ENCODE data around the gene LAMB1.
A peak's percentile ranks its signal among the peaks of the same experiment; 100 is the strongest.
"Not testable (repeated sequence)": the region's sequence is repeated elsewhere in the genome, so short reads cannot be mapped to it uniquely, and the experiment has no call there.

The LAMB1 gene

DNA sequence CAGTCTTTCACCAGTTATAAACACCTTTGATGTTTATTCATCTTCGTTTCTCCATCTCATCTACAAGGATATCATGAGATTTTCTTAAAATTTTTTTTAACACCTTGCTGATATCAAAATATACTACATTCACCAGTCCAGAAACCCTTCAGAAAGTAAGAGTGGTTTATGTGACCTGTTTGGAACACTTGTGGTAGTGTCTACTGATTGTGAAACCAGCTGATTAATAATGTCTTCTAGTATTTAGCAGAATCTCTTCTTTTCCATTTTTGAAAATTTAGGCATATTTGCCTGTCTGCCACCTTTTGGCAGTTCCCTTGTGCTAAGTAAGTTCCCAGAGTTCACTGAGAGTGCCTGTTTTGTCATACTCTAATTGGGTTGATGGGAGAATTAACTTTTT, 93.5 kb downstream of the LAMB1 start:
- DNase-seq, result no peak

DNA sequence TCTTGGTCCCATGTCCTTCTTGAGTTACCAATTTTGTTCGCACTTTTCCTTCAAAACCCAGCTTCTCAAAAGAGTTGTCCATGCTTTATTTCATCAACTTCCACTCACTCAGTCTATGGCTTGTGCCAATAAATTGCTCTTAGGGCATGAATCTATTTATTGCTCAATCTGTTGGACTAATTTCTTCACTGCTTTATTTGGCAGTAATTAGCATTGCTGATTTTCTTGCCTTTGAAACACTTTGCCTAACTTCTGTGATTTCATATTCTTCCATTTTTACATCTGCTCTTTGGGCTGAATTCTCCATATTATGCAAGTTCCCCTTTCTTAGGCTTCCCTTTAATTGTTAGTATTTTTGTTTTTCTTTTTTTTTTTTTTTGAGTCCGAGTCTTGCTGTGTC, 95.2 kb downstream of the LAMB1 start:
- DNase-seq, result no peak

DNA sequence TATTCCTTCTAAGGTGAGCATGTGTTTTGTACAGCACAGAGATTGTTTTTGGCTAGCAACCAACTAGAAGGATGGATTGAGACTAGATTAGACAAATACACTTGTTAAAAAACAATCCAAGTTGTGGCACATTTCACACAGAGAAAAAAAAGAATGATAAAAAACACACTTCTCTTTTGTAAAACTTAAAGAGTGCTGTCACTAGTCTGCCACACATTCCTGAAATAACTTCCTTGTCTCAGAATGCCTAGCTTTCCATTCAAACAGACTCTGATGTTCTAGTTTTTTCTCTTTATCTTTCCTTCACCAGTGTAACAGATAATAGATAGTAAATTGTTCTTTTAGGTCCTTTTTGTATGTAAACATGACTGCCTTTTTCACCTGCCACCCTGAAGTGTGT, 100.6 kb downstream of the LAMB1 start:
- no peak for DNase-seq

DNA sequence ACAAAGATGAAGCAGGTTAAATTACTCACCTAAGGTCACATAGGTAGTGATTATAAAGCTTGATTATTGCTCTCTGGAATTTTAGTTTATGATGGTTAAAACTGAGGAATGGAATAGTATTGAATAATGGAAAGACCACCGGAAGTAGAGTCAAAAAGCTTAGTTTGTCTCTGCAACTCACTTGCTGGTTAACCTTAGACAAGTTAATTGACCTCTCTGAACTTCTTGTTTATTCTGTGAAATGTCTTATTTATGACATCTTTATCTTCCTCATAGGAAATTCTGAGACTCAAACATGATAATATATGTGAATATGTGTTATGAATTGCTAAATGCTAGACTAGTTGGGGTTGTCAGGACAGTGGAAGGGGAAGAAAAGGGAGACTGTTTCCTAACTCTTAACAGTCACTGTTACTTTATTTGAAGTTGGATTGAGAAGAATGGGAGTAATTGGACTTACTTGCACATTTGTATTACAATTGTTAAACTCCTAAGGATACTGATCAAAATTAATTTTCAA, 102.4 kb downstream of the LAMB1 start:
- no peak for DNase-seq

DNA sequence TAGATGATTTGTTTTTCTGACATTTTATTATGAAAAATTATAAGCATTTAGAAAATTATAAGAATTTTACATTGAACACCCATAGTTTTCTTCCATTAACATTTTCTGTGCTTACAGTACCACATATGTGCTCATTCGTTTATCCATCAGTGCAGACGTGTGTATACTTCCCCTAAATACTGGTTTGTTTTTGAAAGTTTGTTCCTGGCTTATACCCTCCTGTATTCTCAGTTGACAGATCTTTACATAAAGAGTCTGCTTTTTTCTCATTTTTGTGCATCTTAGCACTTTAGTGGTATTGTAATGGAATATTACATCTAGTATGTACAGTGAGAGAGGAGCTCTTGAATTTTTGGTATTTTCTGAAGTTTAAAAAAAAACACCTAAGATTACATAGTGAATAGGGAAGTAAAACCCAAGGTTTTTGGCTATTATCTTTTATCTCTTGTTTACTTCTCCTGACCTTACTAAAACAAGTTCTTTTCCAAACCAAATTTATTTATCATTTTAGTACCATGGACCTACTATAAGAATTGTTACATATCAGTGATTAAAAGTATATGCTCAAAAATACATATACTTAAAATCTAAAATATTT, 103.9 kb downstream of the LAMB1 start:
- DNase-seq, result no peak

DNA sequence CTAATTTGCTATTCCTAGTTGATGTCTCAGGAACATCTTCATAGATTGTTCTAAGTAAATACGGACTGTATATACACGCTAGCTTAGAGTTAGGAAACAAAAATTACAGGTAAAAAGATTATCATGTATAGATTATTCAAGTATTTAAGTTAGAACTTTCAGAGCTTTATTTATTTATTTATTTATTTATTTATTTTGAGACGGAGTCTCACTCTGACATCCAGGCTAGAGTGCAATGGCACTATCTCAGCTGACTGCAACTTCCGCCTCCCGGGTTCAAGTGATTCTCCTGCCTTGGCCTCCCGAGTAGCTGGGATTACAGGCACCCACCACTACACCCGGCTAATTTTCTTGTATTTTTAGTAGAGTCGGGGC, 110.6 kb downstream of the LAMB1 start:
- DNase-seq, result not testable (repeated sequence)

DNA sequence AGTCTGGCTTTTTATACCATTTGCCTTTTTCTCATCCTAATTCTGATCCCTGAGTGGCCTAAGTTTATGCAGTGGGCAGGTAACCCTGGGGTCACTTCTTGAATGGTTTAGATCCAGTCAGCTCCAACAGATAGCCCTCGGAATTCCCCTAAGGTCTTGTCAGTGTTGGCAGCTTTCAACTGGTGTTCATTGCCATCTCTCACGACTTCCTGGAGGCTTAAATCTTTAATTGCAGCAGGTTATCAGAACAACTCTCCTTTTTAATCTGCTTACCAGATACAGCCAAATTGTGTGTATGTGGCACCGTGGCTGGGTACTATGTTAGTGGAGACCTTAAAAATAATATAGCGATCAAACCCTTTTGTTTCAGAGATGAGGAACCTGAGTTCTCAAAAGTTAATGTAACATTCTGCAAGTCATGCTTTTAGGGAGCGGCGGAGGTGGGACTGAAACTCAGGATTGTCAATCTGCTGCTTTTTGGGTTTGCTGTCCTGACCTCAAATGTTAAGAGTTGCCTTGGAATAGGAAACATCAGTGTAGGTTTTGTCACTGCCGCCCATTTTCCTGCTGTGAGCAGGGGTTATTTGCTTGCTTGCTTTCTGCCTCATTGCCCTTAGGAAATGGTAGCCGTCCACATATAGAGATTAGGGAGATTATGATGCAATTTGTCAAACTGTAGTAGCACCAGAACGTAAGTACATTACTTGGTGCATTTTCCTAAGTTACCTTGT, 111.2 kb downstream of the LAMB1 start:
- no peak for DNase-seq

DNA sequence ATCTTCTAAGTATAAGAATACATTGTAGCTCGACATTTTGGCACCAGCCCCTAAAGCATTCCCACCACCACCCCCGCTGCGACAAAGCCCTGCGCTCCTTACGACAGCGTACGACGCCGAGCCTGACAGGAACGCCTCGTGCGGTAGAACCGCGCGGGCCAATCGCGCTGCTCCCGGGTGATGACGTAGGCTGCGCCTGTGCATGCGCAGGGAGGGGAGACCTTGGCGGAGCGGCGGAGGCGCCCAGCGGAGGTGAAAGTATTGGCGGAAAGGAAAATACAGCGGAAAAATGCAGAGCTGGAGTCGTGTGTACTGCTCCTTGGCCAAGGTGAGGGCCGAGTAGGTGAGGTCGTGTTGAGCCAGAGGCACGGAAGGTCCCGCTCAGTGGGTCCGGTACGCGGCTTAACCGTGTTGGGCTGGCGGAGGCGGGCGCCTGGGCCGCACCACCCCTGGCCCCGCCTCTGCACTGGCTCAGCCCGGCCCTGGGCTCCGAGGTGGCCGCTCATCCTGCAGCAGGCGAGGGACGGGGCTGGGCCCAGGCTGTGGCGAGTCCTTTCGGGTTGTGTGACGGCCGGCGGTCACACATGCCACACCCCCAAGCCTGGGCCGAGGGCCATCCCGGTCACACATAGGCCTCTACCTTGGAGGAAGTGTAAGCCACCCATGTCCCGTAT, 111.9 kb downstream of the LAMB1 start, which contains the start of gene DLD:
Gene DLD, plus strand, starts transcription at position 222 of the 674 bp plus-strand sequence. Its CDS starts 68 bp downstream, at position 290.
- peak; percentile 89 for DNase-seq

DNA sequence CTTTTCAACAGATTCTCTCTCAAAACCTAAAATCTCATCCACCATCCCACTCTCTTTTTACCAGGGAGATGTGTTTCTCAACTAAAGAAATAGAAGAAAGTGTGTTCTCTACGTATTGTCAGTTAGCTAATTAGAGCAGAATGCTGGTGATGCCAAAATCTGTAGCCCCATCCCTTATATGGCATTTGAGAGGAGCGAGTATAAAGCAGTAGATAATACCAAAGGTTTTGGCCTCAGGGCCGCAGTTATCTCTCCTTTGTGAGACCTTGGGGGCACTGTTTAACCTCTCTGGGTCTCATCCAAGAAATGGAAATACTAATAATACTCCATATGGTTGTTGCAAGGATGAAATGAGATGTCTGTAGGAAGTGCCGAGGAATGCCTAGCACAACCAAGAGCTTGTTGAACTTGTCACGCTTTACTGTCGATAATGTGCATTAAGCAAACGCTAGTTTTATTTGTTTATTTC, 112.4 kb downstream of the LAMB1 start:
- peak; percentile 34 for DNase-seq

DNA sequence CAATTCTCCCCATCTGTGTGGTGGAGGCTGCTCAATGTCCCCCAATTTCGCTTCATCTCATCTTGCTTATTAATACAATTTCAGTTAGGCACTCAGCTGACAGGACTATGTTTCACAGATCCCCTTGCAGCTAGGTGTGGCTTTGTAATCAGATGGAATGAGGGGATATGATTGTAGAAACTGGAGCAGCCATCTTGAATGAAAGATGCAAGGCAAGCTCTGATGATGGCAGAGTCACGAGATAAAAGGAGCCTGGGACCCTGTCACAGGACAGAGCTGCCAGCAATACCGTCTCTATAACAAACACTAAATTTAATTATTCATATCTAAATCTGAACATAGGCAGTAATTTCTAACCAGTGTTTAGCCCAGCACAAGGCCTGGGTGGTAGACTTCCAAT, 113.0 kb downstream of the LAMB1 start:
- no peak for DNase-seq

DNA sequence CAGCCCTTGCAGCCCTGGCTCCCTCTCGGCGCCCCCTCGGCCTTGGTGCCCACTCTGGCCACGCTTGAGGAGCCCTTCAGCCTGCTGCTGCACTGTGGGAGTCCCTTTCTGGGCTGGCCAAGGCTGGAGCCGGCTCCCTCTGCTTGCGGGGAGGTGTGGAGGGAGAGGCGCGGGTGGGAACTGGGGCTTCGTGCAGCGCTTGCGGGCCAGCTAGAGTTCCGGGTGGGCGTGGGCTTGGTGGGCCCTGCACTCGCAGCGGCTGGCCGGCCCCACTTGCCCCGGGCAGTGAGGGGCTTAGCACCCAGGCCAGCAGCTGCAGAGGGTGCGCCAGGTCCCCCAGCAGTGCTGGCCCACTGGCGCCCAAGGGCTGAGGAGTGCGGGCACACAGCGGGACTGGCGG, 115.1 kb downstream of the LAMB1 start:
- DNase-seq, result not testable (repeated sequence)

DNA sequence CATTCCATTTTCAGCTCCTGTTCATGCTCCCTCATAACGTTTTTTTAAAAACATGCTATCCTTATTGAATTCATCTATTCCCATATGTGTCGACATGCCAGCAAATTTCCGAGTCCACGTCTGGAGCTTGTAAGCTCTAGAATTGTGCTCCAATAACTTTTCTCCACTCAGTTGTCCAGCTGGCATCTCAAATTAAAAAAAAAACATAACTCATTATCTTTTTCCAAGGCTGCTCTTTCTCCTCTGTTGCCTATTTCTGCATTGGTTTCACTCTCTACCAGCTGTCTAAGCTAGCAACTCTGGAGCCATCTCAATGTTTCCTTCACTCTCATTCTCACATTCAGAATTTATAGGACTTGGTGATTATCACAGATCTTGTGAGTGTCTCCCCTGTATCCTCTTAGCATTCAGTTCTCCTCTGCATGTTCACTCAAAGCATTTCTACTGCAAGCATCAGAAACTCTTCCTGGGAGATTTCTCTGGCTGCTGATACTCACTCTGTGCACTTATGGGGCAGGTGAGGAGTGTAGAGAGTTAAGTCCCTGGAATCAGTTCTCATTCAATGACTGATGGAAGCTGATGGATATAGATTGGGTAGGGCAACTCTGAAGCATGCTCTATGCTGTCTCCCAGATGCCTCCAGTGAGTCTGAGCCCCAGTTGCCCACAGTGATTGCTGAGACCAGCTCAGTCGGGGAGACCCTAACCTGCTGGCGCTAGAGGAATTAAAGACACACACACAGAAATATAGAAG, 118.7 kb downstream of the LAMB1 start:
- DNase-seq, result no peak

DNA sequence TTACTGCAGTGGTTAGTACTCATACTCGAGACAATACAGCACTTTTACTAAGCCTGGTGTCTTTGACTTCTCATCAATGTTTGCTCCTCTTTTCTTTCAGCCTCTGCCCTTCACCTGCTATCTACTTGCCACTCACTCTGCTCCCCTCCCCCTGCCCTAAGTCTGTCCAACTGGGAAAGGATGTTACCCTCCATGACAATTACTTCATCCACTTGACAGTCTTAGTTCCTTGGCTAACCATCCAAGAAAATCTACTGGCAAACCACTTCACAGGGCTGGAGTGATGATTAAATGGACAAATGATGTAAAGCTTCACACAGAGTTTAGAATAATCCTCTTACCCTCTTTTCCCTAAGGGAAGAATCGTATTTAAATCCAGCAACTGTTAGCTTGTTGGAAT, 120.2 kb downstream of the LAMB1 start:
- no peak for DNase-seq

DNA sequence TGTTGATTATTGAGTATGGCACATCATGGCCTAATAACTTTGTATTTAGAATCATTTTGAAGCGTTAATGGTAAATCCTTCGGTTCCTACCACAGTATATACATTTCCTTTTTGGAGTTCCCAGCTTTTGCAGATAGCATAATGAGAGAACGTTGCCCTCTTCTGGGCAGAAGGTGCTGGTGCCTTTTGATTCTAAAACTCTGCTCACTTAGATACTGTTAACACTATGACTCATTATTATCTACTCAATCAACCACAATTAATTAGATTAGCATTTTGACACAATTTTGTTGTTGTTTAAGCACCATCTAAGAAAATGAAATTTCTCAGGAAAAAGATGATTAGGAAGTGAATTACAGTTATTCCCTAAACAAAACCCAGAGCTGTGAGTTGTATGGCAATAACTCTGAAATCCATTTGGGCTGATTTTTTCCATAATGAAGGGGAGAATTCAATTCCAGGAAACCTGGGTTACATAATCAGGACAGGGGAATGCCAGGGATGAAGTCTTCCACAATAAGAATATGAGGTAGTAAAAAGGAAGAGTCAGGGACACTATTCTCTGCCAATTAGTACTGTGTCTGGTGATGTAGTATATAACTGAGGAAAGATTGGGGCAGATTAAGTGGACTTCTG, 123.4 kb downstream of the LAMB1 start:
- DNase-seq, result peak; percentile 50

DNA sequence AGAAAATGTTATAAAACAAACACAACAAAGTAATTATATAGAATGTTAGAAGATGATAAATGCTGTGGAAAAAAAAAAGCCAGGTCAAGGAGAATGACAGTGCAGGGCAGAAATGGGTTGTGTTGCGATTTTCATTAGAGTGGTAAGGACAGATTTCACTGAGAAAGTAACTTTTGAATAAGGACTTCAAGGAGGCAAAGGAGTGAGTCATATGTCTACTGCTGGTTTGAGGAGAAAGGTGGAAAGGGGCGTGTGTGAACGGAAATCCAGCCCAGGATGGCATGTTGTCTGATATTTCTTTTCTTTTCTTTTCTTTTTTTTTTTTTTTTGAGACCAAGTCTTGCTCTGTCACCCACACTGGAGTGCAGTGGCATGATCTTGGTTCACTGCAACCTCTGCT, 124.3 kb downstream of the LAMB1 start:
- no peak for DNase-seq

DNA sequence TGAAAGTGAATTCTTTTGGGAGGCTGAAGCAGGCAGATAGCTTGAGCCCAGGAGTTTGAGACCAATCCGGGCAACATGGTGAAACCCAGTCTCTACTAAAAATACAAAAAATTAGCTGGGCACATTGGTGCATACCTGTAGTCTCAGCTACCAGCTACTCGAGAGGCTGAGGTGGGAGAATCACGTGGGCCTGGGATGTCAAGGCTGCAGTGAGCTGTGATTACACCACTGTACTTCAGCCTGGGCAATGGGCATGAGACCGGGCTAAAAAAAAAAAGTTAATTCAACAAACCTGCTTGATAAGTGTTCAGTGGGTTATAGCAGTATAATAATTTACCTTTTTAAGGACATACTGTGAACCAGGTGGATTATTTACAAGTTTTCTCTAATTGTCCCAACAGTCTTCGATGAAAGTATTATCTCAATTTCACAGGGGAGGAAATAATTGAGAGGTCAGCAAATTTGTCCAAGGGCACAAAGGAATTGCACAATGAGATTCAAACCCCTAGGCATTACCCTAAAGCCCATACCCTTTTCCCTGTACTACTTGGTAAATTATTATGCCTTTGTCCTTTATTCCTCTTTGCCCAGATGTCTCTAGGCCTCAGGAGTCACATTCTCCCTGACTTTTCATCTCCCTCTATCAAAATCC, 125.1 kb downstream of the LAMB1 start:
- DNase-seq, result no peak

DNA sequence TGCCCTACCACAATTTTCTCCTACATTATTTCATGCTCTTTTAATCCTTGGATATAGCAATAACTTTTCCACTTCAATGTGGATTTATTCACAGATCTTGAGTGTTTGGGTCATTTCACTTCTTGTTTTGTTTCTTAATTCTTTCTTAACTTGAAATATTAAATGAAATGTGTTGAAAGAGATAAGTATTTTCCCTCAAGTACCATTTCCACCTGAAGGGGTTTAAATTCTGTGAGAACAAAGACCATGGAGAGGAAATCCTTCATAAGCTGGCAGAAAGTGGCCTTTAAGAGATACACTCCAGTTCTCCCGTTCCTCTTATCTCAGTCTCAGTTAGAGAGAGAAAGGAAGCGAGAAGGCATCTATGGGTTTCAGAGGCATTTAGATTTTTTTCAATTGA, 126.0 kb downstream of the LAMB1 start:
- DNase-seq, result no peak

DNA sequence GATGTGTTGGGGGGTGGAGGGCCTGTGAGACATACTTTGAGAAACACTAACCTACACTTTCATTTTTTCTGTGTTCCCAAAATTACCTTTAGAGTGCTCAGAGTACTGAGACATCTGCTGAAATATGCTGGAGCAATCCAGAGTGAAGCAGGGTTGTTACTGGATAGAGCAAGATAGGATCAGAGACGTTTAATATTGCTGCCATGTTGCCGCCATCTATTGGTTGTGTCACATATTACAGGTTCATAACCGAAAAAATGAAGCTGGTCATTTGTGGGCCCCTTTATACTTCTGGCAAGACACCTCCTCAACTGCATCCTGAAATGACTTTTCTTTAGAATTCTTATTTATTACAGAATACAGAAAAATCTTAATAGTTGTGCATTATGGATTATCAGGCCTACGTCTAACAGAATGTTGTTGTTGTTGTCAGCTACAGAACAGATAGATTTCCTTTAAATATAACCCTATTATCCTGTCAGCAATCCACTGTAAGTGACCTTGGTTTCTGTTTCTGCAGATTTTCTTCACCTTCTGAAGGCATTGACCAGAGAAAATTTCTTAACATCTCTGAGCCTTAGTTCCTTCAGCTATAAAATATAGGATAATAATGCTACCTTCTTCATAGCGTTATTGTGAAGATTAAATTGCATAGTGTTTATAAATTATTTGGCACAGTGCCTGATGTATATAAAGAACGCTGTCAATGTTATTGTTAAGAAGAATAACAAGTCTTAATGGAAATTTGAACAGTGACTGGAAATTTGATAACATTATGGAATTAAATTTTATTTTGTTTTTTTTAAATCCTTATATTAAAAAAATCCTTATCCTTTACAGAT, 128.1 kb downstream of the LAMB1 start:
- DNase-seq, result peak; percentile 51

DNA sequence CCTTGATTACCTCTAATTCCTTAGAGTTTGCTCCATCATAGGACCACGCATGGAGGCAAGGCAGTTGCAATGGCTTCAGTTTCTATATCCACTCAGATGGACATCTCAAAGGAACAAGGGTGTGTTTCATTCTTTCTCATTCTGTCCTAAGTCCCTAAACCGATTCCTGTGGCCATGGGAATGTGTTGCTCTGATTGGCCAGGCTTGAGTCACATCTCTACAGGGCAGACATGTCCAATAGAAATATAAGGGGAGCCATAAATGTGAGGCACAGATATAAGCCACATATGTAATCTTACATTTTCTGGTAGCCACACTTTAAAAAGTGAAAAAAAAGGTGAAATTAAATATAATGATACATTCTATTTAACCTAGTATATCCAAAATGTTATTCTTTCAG, 128.8 kb downstream of the LAMB1 start:
- no peak for DNase-seq
